SH-SY5Y (cell line): Measurements from ENCODE around the gene RNASET2.

Source experiments
- GATA2 ChIP-seq: IDR thresholded peaks from 2 replicates; pipeline ENCODE4 v1.6.1; 2011; ENCODE audit warnings: mild to moderate bottlenecking, low read depth, low read length
- GATA3 ChIP-seq: IDR thresholded peaks from 2 replicates; pipeline ENCODE4 v1.6.1; 2011; ENCODE audit warnings: low read depth, mild to moderate bottlenecking, low read length, moderate library complexity

DNA sequence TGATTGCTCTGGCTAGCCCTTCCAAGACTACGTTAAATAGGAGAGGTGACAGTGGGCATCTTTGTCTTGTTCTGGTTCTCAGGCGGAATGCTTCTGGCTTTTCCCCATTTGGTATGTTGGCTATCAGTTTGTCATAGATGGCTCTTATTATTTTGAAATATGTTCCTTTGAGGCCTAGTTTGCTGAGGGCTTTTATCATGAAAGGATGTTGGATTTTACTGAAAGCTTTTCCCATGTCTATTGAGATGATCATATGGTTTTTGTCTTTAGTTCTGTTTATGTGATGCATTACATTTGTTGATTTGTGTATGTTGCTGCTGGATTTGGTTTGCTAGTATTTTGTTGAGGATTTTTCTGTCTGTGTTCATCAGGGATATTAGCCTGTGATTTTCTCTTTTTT, 9.9 kb upstream of the RNASET2 start:
- no peak for TF ChIP-seq GATA2
- no peak for TF ChIP-seq GATA3
